Spleen (tissue), 11 donors: ENCODE measurements around the gene ERC2. TPM values are rescaled to one million over a fixed set of nuclear protein-coding genes. Genes with fewer than 3 reads are reported as not detected.

Experiments used
- DNase-seq: peaks from one replicate; pipeline ENCODE4 v3.0.0-alpha.2; 2020
- H3K27ac ChIP-seq, 8 donors: fragments of 200-600 bp; sonication (generic) in 7 of 8; 1 replicate in 4 of 8; 2 replicates in 4 of 8; pipeline versions ENCODE4 v1.5.0 to v1.8.0; 2016 to 2021; ENCODE audit warnings: inconsistent platforms in 4 of 8, mild to moderate bottlenecking in 4 of 8, moderate library complexity in 1 of 8
- H3K27me3 ChIP-seq, 7 donors: fragments of 200-600 bp; sonication (generic) in 6 of 7; replicated peaks in 1 of 7; 1 replicate in 4 of 7; 2 replicates in 3 of 7; pipeline versions ENCODE4 v1.5.0 to v1.8.0; 2016 to 2021; ENCODE audit warnings: inconsistent platforms in 3 of 7, mild to moderate bottlenecking in 1 of 7
- H3K36me3 ChIP-seq, 6 donors: fragments of 200-600 bp; sonication (generic) in 5 of 6; 1 replicate in 4 of 6; 2 replicates in 2 of 6; pipeline versions ENCODE4 v1.5.0 to v1.8.0; 2016 to 2021; ENCODE audit warnings: inconsistent platforms in 2 of 6
- H3K4me1 ChIP-seq, 6 donors: fragments of 200-600 bp; sonication (generic) in 5 of 6; 1 replicate in 3 of 6; 2 replicates in 3 of 6; pipeline versions ENCODE4 v1.5.0 to v1.8.0; 2016 to 2021; ENCODE audit warnings: inconsistent platforms in 3 of 6
- H3K4me3 ChIP-seq, 8 donors: fragments of 200-600 bp; sonication (generic) in 7 of 8; 1 replicate in 4 of 8; 2 replicates in 4 of 8; pipeline versions ENCODE4 v1.5.0 to v1.8.0; 2016 to 2021; ENCODE audit warnings: inconsistent platforms in 4 of 8, mild to moderate bottlenecking in 4 of 8, moderate library complexity in 2 of 8
- H3K9me3 ChIP-seq, 8 donors: fragments of 200-600 bp; sonication (generic) in 7 of 8; 1 replicate in 4 of 8; 2 replicates in 4 of 8; pipeline versions ENCODE4 v1.5.0 to v1.8.0; 2016 to 2021; ENCODE audit warnings: inconsistent platforms in 4 of 8
- POLR2A ChIP-seq, 3 donors: fragments of 450-650 bp; IDR thresholded peaks; one replicate each; pipeline ENCODE4 v1.5.1; 2017; ENCODE audit warnings: antibody characterized with exemption in 3 of 3, mild to moderate bottlenecking in 1 of 3
- POLR2AphosphoS5 ChIP-seq, 3 donors: sonication (generic); formaldehyde crosslinking; IDR thresholded peaks; one replicate each; pipeline ENCODE4 v1.5.1; 2017; ENCODE audit warnings: antibody characterized with exemption in 3 of 3
- WGBS, 5 donors: extraction: QIAGEN DNeasy Blood & Tissue Kit in 3 of 5; methylation state at CpG; one replicate each; pipeline versions ENCODE4 v1.1.5 to v1.1.7; 2013 to 2018; 5-methylcytosine and 5-hydroxymethylcytosine counted together
- intact Hi-C: fragments of 100-400 bp; cut with DNase I; formaldehyde crosslinking; loops from one replicate; pipeline ENCODE4 v1.15.0; 2023; ENCODE audit warnings: low total_unique reads
- polyA plus RNA-seq, 3 donors: library from polyadenylated mRNA; stranded (reverse); fragments of 200-250 nt; gene quantifications; one replicate each; pipeline ENCODE4 v1.2.1, GENCODE V29; 2013
- total RNA-seq, 7 donors: library from RNA; depleted of rRNA in 3 of 7; stranded (reverse); fragments of >200 nt in 3 of 7; fragmentation: NEBNext Ultra II Directional in 4 of 7; extraction: Animal tissue kit (Norgen Biotek cat#: 25700) in 4 of 7; gene quantifications; one replicate each; pipeline versions ENCODE4 v1.1.0 to v1.2.1, GENCODE V29; 2016 to 2021
- TF ChIP-seq, protein P1 (sequence below), 11 experiments: fragments of 200-600 bp in 7 of 11; fragments of 450-650 bp in 4 of 11; sonication (generic) in 4 of 11; IDR thresholded peaks in 8 of 11; conservative IDR thresholded peaks in 3 of 11; 1 replicate in 7 of 11; 2 replicates in 4 of 11; pipeline versions ENCODE4 v1.4.0 to v1.8.0; 2016 to 2021; ENCODE audit warnings: antibody characterized with exemption in 11 of 11, inconsistent platforms in 4 of 11, mild to moderate bottlenecking in 1 of 11
- donor health status: healthy with polysubstance abuse.
- donor health status: DM: no; HTN: no; CAD: no; lungs with moderate emphysema.
- donor health status: DM: no; HTN: no; CAD: no.
- donor health status: Bipolar disorder and iron deficiency.
- donor health status: healthy.
- donor health status: DM: no; HTN: no; CAD: no.
- donor health status: DM: yes; HTN: yes; CAD: no.

Gene ERC2
- total and polyA plus RNA-seq, 10 donors, result 0.04 to 4.9 (median 0.39) TPM

DNA sequence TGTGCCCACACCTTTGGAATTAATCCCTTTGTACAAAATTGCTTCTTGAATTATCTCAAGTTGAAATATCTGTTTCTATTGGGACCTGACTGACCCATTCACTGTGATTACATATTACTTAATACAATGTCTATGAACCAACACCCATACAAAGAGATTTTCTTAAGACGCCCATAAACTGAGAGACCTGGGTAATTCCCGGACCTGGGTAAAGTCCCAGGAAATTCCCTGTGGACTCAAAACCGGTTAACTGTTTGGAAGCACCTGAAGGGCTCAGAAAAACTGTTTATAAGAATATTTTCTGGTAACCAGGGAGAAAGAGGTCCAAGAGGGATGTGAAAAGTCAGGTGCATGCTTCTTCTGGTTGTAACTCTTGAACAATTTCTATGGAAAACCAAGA is 667.2 kb downstream of the ERC2 start:
- H3K27ac ChIP-seq, result peak overlapping the region in 2 of 8 donors; percentile 34 to 68
- no peaks in the 10 kb centered on the region for H3K36me3 ChIP-seq
- intact Hi-C loops, result no loop called here
- H3K4me3 ChIP-seq, result no peak overlapping the region
- 78 to 93% (median 84%) methylated on average over 3 of the region's 3 CpGs for WGBS, 5 donors
- no peak for DNase-seq
- no peaks in the 10 kb centered on the region for H3K27me3 ChIP-seq
- H3K9me3 ChIP-seq, result no peaks in the 10 kb centered on the region
- TF ChIP-seq POLR2A (IDR thresholded peaks at IDR 0.05) (no peak), POLR2AphosphoS5 (IDR thresholded peaks at IDR 0.05) (no peak)
- TF ChIP-seq, protein P1, sequence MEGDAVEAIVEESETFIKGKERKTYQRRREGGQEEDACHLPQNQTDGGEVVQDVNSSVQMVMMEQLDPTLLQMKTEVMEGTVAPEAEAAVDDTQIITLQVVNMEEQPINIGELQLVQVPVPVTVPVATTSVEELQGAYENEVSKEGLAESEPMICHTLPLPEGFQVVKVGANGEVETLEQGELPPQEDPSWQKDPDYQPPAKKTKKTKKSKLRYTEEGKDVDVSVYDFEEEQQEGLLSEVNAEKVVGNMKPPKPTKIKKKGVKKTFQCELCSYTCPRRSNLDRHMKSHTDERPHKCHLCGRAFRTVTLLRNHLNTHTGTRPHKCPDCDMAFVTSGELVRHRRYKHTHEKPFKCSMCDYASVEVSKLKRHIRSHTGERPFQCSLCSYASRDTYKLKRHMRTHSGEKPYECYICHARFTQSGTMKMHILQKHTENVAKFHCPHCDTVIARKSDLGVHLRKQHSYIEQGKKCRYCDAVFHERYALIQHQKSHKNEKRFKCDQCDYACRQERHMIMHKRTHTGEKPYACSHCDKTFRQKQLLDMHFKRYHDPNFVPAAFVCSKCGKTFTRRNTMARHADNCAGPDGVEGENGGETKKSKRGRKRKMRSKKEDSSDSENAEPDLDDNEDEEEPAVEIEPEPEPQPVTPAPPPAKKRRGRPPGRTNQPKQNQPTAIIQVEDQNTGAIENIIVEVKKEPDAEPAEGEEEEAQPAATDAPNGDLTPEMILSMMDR (IDR thresholded peaks at IDR 0.05 in 8 of 11, conservative IDR thresholded peaks at IDR 0.05 in 3 of 11), result no peak
- no peaks in the 10 kb centered on the region for H3K4me1 ChIP-seq

- H3K4me3 ChIP-seq, result no peak overlapping the region
- WGBS, 5 donors, result 94 to 96% (median 95%) methylated on average over 1 of the region's 1 CpG
- H3K9me3 ChIP-seq, result no peaks in the 10 kb centered on the region
- H3K4me1 ChIP-seq, result no peaks in the 10 kb centered on the region
- TF ChIP-seq POLR2A (IDR thresholded peaks at IDR 0.05), result no peak
- TF ChIP-seq, protein P1 (IDR thresholded peaks at IDR 0.05 in 8 of 11, conservative IDR thresholded peaks at IDR 0.05 in 3 of 11), result no peak
- TF ChIP-seq POLR2AphosphoS5 (IDR thresholded peaks at IDR 0.05), result no peak
- intact Hi-C loops, result no loop called here
- DNase-seq, result no peak
- no peaks in the 10 kb centered on the region for H3K36me3 ChIP-seq
- no peak overlapping the region for H3K27ac ChIP-seq
- H3K27me3 ChIP-seq, result no peaks in the 10 kb centered on the region
Measured at GRCh38 chr3:55797775-55798174, 670.5 kb downstream of the ERC2 start.

DNA sequence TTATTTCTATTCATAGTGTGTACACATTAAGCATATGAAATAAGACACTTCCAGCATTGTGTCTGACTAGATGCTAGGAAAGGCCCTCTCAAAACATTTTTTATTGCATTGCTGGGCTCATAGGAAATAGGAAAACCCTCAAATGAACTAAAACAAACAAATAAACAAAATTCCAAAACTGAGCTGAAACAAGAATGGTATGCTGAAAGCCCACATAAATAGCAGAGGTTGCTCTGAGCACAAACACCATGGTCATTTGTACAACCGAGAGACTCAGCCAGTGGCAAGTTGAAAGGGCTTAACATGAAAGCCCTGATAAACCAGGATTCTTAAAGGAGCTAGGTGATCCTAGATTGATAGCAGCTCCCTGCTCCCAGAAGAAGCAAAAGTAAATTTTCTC is 671.2 kb downstream of the ERC2 start:
- Histone ChIP-seq H3K4me3 (no peak overlapping the region), H3K27me3 (no peaks in the 10 kb centered on the region), H3K9me3 (no peaks in the 10 kb centered on the region), H3K36me3 (no peaks in the 10 kb centered on the region), H3K27ac (no peak overlapping the region), H3K4me1 (no peaks in the 10 kb centered on the region)
- TF ChIP-seq, protein P1 (IDR thresholded peaks at IDR 0.05 in 8 of 11, conservative IDR thresholded peaks at IDR 0.05 in 3 of 11), result no peak
- no peak for TF ChIP-seq POLR2A (IDR thresholded peaks at IDR 0.05)
- TF ChIP-seq POLR2AphosphoS5 (IDR thresholded peaks at IDR 0.05), result no peak
- intact Hi-C loops, result no loop called here
- no peak for DNase-seq
- 85 to 93% (median 88%) methylated on average over 1 of the region's 1 CpG for WGBS, 5 donors

DNA sequence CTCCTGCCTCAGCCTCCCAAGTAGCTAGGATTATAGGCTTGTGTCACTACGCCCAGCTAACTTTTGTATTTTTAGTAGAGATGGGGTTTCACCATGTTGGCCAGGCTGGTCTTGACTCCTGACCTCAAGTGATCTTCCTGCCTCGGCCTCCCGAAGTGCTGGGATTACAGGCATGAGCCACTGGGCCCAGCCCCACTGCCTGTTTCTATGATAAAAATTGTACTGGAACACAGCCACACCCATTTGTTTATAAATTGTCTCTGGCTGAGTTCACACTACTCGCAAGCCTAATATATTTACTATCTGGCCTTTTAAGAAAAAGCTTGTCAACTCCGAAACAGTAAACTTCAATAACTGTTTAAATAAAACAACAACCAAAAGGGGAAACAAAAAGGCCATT is 671.7 kb downstream of the ERC2 start:
- DNase-seq, result no peak
- TF ChIP-seq POLR2AphosphoS5 (IDR thresholded peaks at IDR 0.05) (no peak), POLR2A (IDR thresholded peaks at IDR 0.05) (no peak)
- TF ChIP-seq, protein P1 (IDR thresholded peaks at IDR 0.05 in 8 of 11, conservative IDR thresholded peaks at IDR 0.05 in 3 of 11), result no peak
- Histone ChIP-seq H3K4me1 (no peaks in the 10 kb centered on the region), H3K27me3 (no peaks in the 10 kb centered on the region), H3K27ac (peak overlapping the region in 1 of 8 donors; percentile 31), H3K36me3 (no peaks in the 10 kb centered on the region), H3K4me3 (no peak overlapping the region), H3K9me3 (no peaks in the 10 kb centered on the region)
- intact Hi-C loops, result no loop called here
- WGBS, 5 donors, result 48 to 85% (median 71%) methylated on average over 5 of the region's 5 CpGs
